Right renal pelvis (tissue), 4 donors: ENCODE data around the gene BANF1. TPM values are rescaled to one million over a fixed set of nuclear protein-coding genes. Genes with fewer than 3 reads are reported as not detected.
A peak's percentile ranks its signal among the peaks of the same experiment; 100 is the strongest.
"Not testable (repeated sequence)": the region's sequence is repeated elsewhere in the genome, so short reads cannot be mapped to it uniquely, and the experiment has no call there.

Experiments used
- DNase-seq, 4 donors: peaks; one replicate each; pipeline ENCODE4 v3.0.0-alpha.2; 2013; ENCODE audit warnings: low read depth in 4 of 4, low spot score in 3 of 4, missing footprints in 1 of 4
- polyA plus RNA-seq, 4 donors: library from polyadenylated mRNA; unstranded; fragments of 120-200 nt; gene quantifications; one replicate each; pipeline ENCODE4 v1.2.1, GENCODE V29; 2013; ENCODE audit not compliant: insufficient read length in 4 of 4

BANF1 gene
- polyA plus RNA-seq, 4 donors = 248 to 308 (median 286) TPM

- DNase-seq = no peak
Observed at GRCh38 chr11:66008468-66009101, 6.3 kb downstream of the BANF1 start.

- not testable (repeated sequence) for DNase-seq
Observed at GRCh38 chr11:66010036-66010435, 7.7 kb downstream of the BANF1 start.

- DNase-seq = peak in 1 of 4 donors; percentile 8
Observed at GRCh38 chr11:66011239-66011784, 9.0 kb downstream of the BANF1 start.

GRCh38 chr11:66011785-66012303, 9.5 kb downstream of the BANF1 start, which contains the start of gene CST6:
CST6 (plus strand) TSS chr11:66012008; CDS start chr11:66012045, 37 bp downstream.
- no peak for DNase-seq

- DNase-seq = no peak
Observed at GRCh38 chr11:66012371-66012945, 10.2 kb downstream of the BANF1 start.

GRCh38 chr11:66012946-66013761, 10.9 kb downstream of the BANF1 start:
- no peak for DNase-seq

- no peak for DNase-seq
Observed at GRCh38 chr11:66013762-66014100, 11.4 kb downstream of the BANF1 start.

GRCh38 chr11:66014804-66015453, 12.6 kb downstream of the BANF1 start:
- no peak for DNase-seq

GRCh38 chr11:66015454-66015881, 13.2 kb downstream of the BANF1 start:
- DNase-seq = no peak

- DNase-seq = no peak
Observed at GRCh38 chr11:66015936-66016792, 13.9 kb downstream of the BANF1 start.

GRCh38 chr11:66016793-66017177, 14.5 kb downstream of the BANF1 start:
- DNase-seq = no peak

- DNase-seq = no peak
Observed at GRCh38 chr11:66017321-66017720, 15.0 kb downstream of the BANF1 start.

GRCh38 chr11:66020212-66020611, 17.9 kb downstream of the BANF1 start:
- no peak for DNase-seq

GRCh38 chr11:66020618-66021357, 18.5 kb downstream of the BANF1 start:
- DNase-seq = no peak

GRCh38 chr11:66022401-66023185, 20.3 kb downstream of the BANF1 start:
- DNase-seq = peak in 3 of 4 donors; percentile 35 to 60 (median 36)

GRCh38 chr11:66023186-66023440, 20.8 kb downstream of the BANF1 start:
- DNase-seq = not testable (repeated sequence)

- no peak for DNase-seq
Observed at GRCh38 chr11:66026017-66026529, 23.8 kb downstream of the BANF1 start, which contains the start of gene CATSPER1. CATSPER1 (minus strand) TSS chr11:66026479; CDS start chr11:66026379, 100 bp downstream.
